HEK293T (cell line): Measurements from ENCODE around the gene TNNI2.

Experiments used
- CTCF ChIA-PET: fragments of 350-600 bp; formaldehyde crosslinking; extraction: SDS; loops from one replicate; lab custom pipeline; 2021; ENCODE audit warnings: antibody characterized with exemption, inconsistent platforms; lab: Yijun Ruan, JAX
- POLR2A ChIA-PET: fragments of 350-600 bp; formaldehyde crosslinking; extraction: SDS; loops from one replicate; lab custom pipeline; 2020; ENCODE audit warnings: antibody characterized with exemption, inconsistent platforms; lab: Yijun Ruan, JAX
- DNase-seq: peaks from one replicate; pipeline ENCODE4 v3.0.0; 2012; ENCODE audit warnings: mixed read lengths; ENCODE audit errors: extremely low spot score
- ARNT ChIP-seq: fragments of 450-650 bp; IDR thresholded peaks from 2 replicates; pipeline ENCODE4 v1.6.1; 2017; ENCODE audit warnings: mild to moderate bottlenecking
- BHLHE40 ChIP-seq: fragments of 450-650 bp; IDR thresholded peaks from 2 replicates; pipeline ENCODE4 v1.6.1; 2016; ENCODE audit warnings: mild to moderate bottlenecking, moderate library complexity, borderline replicate concordance
- CTBP1 ChIP-seq: fragments of 450-650 bp; IDR thresholded peaks from 2 replicates; pipeline ENCODE4 v1.6.1; 2016; ENCODE audit warnings: borderline replicate concordance
- ELF4 ChIP-seq: fragments of 450-650 bp; IDR thresholded peaks from 2 replicates; pipeline ENCODE4 v1.6.1; 2017; ENCODE audit warnings: antibody characterized with exemption
- FOXA1 ChIP-seq: fragments of 450-650 bp; IDR thresholded peaks from 2 replicates; pipeline ENCODE4 v1.6.1; 2016; ENCODE audit warnings: mild to moderate bottlenecking
- FOXK2 ChIP-seq: fragments of 450-650 bp; IDR thresholded peaks from 2 replicates; pipeline ENCODE4 v1.6.1; 2016; ENCODE audit warnings: mild to moderate bottlenecking
- FOXM1 ChIP-seq: fragments of 450-650 bp; IDR thresholded peaks from 2 replicates; pipeline ENCODE4 v1.6.1; 2017; ENCODE audit warnings: mild to moderate bottlenecking, borderline replicate concordance
- HDGF ChIP-seq: fragments of 450-650 bp; IDR thresholded peaks from 2 replicates; pipeline ENCODE4 v1.6.1; 2017; ENCODE audit warnings: antibody characterized with exemption, borderline replicate concordance
- L3MBTL2 ChIP-seq: fragments of 450-650 bp; conservative IDR thresholded peaks from 2 replicates; pipeline ENCODE4 v1.6.1; 2016; ENCODE audit warnings: mild to moderate bottlenecking
- LEF1 ChIP-seq: fragments of 450-650 bp; IDR thresholded peaks from 2 replicates; pipeline ENCODE4 v1.6.1; 2017; ENCODE audit warnings: mild to moderate bottlenecking, borderline replicate concordance
- NFRKB ChIP-seq: fragments of 450-650 bp; IDR thresholded peaks from 2 replicates; pipeline ENCODE4 v1.6.1; 2016; ENCODE audit warnings: mild to moderate bottlenecking, moderate library complexity
- SP1 ChIP-seq: fragments of 450-650 bp; IDR thresholded peaks from 2 replicates; pipeline ENCODE4 v1.6.1; 2017
- SUZ12 ChIP-seq: fragments of 450-650 bp; IDR thresholded peaks from 2 replicates; pipeline ENCODE4 v1.6.1; 2016; ENCODE audit warnings: mild to moderate bottlenecking
- TARDBP ChIP-seq: fragments of 450-650 bp; IDR thresholded peaks from 2 replicates; pipeline ENCODE4 v1.6.1; 2016
- ZNF384 ChIP-seq: fragments of 450-650 bp; IDR thresholded peaks from 2 replicates; pipeline ENCODE4 v1.6.1; 2016
- TF ChIP-seq, protein P1 (sequence below): fragments of 450-650 bp; IDR thresholded peaks from 2 replicates; pipeline ENCODE4 v1.6.1; 2016

The TNNI2 gene

DNA sequence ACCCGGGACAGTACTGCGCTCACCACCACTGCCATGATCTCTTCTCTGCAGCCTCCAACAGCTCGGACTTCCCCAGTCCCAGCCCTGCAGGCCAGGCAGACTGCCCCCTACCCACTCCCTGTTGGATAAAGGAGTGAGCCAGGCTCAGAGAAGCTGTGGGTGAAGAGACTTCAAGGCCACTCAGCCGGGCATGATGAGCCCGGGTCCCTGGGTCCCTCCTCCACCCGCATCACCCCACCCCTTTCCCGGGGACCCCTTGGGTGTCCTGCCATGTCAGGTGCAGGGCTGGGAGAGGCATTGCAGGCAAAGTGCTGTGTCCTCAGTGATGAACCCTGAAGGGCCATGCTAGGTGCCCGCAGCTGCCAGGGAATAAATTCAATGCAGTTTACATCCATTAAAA is 28.6 kb downstream of the TNNI2 start:
- TF ChIP-seq SUZ12 (no peak), FOXK2 (no peak), FOXA1 (no peak), SP1 (no peak), TARDBP (no peak), ARNT (no peak), CTBP1 (no peak), NFRKB (no peak), BHLHE40 (no peak), ZNF384 (no peak), LEF1 (no peak), L3MBTL2 (no peak), FOXM1 (no peak), ELF4 (no peak), HDGF (no peak)
- TF ChIP-seq, protein P1, sequence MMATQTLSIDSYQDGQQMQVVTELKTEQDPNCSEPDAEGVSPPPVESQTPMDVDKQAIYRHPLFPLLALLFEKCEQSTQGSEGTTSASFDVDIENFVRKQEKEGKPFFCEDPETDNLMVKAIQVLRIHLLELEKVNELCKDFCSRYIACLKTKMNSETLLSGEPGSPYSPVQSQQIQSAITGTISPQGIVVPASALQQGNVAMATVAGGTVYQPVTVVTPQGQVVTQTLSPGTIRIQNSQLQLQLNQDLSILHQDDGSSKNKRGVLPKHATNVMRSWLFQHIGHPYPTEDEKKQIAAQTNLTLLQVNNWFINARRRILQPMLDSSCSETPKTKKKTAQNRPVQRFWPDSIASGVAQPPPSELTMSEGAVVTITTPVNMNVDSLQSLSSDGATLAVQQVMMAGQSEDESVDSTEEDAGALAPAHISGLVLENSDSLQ, result no peak
- ChIA-PET POLR2A (no interaction called here), CTCF (no interaction called here)
- DNase-seq, result no peak

DNA sequence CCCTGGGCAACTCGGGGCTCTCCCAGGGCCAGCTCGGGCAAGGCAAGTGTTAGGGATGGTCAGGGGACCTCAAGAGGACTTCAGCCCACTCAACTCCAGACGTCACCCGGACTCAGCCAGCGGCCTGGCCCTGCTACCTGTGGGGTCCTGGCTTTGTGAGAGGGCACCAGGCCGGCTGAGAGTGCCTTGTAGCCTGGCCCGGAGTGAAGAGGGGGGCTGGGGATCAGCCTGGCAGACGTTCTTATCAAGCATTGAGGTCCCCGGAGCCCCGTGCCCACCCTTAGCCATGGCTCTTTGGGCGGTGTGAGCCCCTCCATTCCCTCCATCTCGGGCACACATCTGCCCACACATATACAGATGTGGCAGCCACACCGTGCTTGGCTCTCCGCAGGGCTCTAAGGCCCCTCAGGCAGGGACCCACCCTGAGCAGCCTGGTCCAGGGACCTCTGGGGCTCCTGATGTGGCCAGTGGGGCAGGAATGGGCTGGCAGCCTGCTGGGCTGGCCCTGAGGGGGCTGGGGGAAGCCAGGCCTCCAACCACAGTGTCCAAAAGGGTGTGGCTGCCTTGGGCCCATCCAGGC is 29.4 kb downstream of the TNNI2 start:
- CTCF ChIA-PET, result interaction anchor here (0.8 kb wide), 1 partner anchor 35 kb away, joined by 3 read pairs; no protein-coding TSS in a partner anchor
- TF ChIP-seq NFRKB (no peak), SUZ12 (no peak), TARDBP (no peak), L3MBTL2 (no peak)
- DNase-seq, result no peak
- POLR2A ChIA-PET, result no interaction called here

DNA sequence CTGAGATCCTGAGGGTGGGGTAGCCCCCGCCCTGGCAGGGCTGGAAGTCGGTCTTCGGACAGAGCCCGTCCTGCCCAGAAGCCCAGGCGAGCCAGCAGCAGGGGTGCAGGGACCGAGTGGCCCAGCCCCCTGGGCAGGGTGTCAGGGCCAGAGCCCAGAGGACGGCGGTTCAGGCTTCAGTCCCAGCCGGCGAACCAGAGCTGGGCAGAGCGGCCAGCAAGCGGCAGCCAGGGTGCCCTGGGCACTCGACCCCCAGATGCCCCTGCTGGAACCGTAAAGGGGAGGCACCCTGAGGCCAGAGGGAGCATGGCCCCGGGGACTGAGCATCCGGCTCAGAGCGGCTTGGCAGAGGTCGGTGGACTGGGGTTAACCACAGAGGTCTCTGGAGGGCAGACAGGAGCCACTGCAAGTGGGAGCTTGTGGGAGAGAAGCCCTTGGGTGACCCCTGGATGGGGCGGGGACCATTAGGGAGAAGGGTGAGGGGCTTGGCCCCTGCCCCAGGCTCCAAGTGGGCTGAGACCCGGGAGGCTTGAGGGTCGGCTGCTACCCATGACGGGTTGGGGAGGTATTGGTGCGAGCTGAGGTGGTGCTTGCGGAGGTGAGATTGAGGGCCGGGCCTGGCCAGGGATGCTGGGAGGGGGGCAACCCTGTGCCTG is 30.0 kb downstream of the TNNI2 start:
- no peak for DNase-seq
- CTCF ChIA-PET, result interaction anchor here (0.8 kb wide), 1 partner anchor 36 kb away, joined by 3 read pairs; no protein-coding TSS in a partner anchor
- POLR2A ChIA-PET, result no interaction called here
- TF ChIP-seq FOXK2, result no peak
- TF ChIP-seq FOXM1, result no peak
- no peak for TF ChIP-seq BHLHE40
- no peak for TF ChIP-seq FOXA1
- TF ChIP-seq HDGF, result no peak
- TF ChIP-seq ELF4, result no peak
- TF ChIP-seq L3MBTL2, result no peak

DNA sequence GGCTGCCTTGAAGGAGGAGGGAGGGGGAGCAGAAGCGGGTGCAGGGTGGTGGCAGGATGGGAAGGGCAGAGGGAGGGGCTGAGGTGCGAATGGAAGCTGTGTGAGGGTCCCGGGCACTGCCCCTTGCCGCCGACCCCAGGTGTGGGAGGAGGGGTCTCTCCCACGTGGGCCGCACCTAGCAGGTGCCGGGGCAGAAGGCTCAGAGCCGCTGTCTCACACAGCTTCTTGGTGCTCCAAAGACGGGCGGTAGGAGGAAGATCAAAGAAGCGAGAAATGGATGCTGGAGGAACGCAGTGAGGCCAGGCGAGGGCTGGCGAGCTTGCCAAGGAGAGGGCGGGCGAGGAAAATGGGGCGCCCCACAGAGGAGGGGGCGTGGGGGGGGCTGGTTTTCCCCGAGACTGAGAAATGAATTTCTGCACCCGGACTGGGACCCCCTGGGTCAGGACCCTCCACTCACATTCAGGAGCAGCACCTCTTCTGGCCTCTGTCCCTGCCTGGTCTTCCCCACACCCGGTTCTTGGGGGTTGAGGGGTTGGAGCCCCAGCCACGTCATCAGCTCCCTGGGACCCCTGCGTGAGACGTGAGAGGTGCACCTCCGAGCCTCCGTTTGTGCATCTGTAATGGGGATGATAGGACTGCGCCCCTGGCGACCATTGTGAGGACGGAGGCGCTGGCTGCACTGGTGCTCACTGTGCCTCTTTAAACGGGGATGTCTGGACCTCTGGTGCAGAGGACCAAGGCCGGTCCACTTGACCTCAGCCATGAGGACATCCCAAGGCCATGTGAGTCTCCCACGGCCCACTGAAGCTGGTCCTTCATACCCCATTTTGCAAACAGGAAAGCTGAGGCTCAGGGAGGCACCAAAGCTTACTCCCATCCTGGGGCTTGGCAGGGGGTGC is 30.9 kb downstream of the TNNI2 start:
- DNase-seq, result no peak
- POLR2A ChIA-PET, result no interaction called here
- CTCF ChIA-PET, result interaction anchor here (1.0 kb wide), 1 partner anchor 176 kb away, joined by 3 read pairs; no protein-coding TSS in a partner anchor
- no peak for TF ChIP-seq LEF1
- no peak for TF ChIP-seq L3MBTL2
- no peak for TF ChIP-seq NFRKB
- TF ChIP-seq HDGF, result no peak

DNA sequence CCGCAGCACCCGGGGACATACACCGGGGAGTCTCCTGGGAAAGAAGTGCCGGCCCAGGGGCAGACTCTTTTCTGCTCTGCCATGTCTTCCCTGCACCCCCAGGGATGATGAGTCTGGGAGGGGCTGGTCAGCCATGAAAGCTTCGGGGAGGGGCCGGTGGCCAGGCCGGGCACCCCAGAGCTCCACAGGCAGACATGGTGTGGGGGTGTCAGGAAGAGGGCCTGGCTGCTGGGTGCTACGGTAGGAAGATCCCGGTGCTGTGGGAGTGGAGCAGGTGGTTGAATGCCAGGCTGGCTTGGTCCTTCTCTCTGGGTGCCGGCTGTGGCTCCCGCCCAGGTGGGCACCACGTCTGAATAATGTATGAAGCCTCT is 31.5 kb downstream of the TNNI2 start:
- CTCF ChIA-PET, result interaction anchor here (1.0 kb wide), 1 partner anchor 177 kb away, joined by 3 read pairs; no protein-coding TSS in a partner anchor
- TF ChIP-seq ARNT (no peak), NFRKB (no peak), ELF4 (no peak), L3MBTL2 (no peak), ZNF384 (no peak), SP1 (no peak), LEF1 (no peak), FOXK2 (no peak), FOXA1 (no peak), FOXM1 (no peak), SUZ12 (no peak), TARDBP (no peak)
- POLR2A ChIA-PET, result no interaction called here
- no peak for DNase-seq

DNA sequence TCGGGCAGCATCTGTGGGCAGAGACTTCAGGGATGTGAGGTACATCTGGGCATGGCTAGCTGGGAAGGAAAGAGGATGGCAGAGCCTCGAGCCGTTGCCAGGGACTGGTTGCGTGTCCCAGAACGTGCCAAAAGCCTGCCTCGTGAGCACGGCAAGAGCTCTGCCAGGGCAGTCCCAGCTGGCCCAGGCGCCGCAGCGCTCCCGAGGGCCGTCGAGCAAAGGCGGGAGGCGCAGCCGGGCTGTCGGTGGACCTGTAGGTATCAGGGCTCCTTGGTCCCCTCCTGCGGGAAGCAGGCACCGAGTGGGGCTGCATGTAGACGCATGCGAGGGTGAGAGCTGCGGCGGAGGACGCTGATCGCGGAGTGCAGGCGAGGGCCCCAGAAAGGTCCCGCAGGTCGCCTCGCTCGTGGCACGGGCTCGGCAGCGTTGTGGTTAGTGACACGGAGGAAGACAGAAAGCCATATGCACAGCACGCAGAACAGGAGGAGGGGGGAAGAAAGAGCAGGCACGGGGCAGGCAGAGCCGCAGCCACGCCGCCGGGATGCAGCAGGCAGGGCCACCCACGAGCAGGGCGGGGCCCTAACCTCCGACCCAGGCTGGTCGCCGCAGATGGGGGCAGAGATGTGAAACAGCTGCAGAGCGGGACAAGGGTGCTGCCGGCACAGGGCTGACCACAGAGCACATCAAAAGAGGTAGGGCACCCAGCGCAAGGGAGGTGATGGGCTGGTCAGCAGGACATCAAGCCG is 32.1 kb downstream of the TNNI2 start:
- POLR2A ChIA-PET, result no interaction called here
- CTCF ChIA-PET, result interaction anchor here (0.7 to 1.0 kb wide), 2 partner anchors 130 to 177 kb away, joined by 3 read pairs; no protein-coding TSS in a partner anchor
- no peak for TF ChIP-seq FOXK2
- no peak for TF ChIP-seq ZNF384
- no peak for TF ChIP-seq SP1
- no peak for TF ChIP-seq FOXM1
- no peak for TF ChIP-seq FOXA1
- no peak for TF ChIP-seq HDGF
- TF ChIP-seq CTBP1, result no peak
- no peak for TF ChIP-seq BHLHE40
- no peak for TF ChIP-seq L3MBTL2
- TF ChIP-seq SUZ12, result no peak
- TF ChIP-seq TARDBP, result no peak
- no peak for TF ChIP-seq LEF1
- TF ChIP-seq ARNT, result no peak
- TF ChIP-seq ELF4, result no peak
- TF ChIP-seq NFRKB, result no peak
- no peak for DNase-seq

DNA sequence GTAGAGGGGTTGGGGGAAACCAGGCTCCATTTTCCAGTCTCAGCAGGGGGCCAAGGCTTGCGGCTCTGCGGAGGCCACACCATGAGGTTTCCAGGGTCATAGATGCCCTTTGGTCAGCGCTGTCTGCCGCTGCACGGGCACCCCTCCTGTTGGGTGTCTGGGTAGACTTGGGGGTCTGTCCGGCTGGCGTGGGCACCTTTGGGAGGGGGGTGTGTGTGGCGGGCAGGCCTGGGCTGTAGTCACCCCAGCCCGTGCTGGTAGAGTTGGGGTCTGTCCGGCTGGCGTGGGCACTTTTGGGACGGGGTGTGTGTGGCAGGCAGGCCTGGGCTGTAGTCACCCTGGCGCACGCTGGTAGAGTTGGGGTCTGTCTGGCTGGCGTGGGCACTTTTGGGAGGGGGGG is 32.8 kb downstream of the TNNI2 start:
- DNase-seq, result no peak
- ChIA-PET POLR2A (no interaction called here), CTCF (no interaction called here)

More for the DNA sequence above, 32.8 kb downstream of the TNNI2 start:
- TF ChIP-seq ELF4, result no peak
- TF ChIP-seq LEF1, result no peak
